ENCODE measurements around the gene CCDC117.

- no peak for TF ChIP-seq CTCF (optimal IDR thresholded peaks at IDR 0.05 in 1 of 3, IDR thresholded peaks at IDR 0.05 in 1 of 3, conservative IDR thresholded peaks at IDR 0.05 in 1 of 3; ENCODE audit: extremely low read depth in 1 of 3, insufficient read depth in 2 of 3, low read length in 3 of 3)
- no peak for TF ChIP-seq EZH2 (IDR thresholded peaks at IDR 0.05; ENCODE audit: low read length)
Observed at GRCh38 chr22:28768701-28769393, 3.6 kb upstream of the CCDC117 start.

Measured in keratinocyte (primary cell).